Activated CD4-positive, alpha-beta T cell treated with anti-CD3 and anti-CD28 coated beads, Interleukin-2, amount 50 U/mL, for 48 hours (primary cell): ENCODE measurements around the gene NDUFS7.

Experiments
- DNase-seq, 2 experiments: peaks; one replicate each; pipeline ENCODE4 v3.0.0-alpha.2; 2020

The NDUFS7 gene

DNA sequence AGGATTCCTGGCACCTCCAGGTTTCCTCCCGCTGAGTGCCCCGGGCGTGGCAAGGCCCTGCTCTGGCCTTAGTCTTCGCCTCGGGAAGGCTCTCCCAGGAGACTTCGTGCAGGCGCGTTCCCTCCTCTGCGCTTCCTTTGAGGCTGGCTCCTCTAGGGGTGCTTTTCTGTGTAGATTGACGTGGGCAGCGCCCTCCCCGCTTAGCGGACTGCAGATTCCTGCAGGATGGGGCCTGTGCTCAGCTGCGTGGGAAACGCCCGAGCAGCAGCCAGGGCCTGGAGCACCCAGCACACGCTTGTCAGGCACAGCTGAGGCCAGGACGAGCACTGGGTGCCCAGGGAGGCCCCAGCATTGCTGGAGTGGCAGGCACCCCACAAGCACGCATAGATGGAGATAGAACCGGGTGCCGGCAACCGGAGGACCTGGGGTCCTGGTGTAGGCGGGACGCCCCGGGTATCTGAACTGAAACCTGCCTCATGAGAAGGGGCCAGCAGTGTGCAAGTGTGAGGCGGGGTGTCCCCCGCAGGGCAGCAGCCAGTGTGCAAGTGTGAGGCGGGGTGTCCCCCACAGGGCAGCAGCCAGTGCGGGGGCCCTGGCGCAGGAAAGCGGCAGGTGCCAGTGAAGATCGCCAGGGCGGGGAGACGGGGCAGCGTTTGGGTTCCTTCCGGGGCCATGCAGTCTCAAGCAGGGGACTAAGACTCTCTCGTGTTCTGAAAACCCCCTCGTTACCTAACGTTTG is 3.4 kb downstream of the NDUFS7 start:
- no peak for DNase-seq

DNA sequence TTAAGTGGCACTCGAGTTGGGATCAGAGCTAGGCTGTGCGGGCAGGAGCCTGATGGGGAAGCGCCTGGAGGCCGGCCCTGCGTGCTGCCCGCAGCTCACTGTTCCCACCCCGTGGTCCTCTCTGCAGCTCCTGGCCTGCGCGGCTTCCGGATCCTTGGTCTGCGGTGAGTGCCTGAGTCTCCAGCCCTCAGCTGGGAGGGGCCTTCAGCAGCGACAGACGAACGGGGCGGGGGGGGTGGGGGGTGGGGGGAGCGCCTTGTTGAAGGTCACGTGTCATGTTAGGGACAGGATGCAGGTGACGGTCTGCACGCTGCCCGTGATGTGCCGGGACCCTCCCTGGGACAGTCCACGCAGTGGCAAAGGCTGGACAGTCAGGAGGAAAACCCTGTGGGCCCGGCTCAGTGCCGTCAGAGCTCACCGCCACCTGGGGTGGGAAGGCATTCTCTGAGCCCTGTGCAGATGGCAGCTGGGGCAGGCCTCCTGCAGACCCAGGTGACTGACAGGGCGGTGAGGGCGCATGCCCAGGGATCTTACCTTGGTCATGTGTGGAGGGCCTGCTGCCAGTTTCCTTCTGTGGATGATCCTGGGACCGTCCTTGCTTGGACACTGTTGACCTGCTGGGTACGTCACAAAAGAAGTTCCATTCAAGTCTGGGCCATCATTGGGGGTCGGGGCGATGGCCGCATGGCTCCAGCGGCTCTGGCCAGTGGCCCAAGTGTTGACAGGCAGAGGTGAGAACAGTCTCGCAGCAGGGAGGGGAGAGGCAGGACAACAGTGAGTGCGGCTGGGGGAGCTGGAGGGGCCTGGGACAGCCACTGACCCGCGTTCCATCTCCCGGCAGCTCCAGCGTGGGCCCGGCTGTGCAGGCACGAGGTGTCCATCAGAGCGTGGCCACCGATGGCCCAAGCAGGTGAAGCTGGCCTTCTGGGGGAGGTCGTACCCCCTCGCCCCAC is 4.3 kb downstream of the NDUFS7 start:
- DNase-seq, result no peak

DNA sequence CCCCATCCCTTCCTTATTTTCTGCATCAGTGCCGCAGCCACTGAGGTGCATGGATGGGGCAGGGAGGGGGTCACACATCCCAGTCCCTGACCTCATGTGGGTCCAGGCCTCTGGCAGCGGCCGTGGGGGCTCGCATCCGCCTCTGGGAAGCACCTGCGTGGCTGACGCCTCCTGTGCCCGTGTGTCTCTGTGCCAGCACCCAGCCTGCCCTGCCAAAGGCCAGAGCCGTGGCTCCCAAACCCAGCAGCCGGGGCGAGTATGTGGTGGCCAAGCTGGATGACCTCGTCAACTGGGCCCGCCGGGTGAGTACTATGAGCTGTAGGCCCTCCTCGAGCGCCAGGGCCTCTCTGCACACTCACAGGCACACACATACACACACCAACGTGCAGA is 4.9 kb downstream of the NDUFS7 start:
- DNase-seq, result no peak

DNA sequence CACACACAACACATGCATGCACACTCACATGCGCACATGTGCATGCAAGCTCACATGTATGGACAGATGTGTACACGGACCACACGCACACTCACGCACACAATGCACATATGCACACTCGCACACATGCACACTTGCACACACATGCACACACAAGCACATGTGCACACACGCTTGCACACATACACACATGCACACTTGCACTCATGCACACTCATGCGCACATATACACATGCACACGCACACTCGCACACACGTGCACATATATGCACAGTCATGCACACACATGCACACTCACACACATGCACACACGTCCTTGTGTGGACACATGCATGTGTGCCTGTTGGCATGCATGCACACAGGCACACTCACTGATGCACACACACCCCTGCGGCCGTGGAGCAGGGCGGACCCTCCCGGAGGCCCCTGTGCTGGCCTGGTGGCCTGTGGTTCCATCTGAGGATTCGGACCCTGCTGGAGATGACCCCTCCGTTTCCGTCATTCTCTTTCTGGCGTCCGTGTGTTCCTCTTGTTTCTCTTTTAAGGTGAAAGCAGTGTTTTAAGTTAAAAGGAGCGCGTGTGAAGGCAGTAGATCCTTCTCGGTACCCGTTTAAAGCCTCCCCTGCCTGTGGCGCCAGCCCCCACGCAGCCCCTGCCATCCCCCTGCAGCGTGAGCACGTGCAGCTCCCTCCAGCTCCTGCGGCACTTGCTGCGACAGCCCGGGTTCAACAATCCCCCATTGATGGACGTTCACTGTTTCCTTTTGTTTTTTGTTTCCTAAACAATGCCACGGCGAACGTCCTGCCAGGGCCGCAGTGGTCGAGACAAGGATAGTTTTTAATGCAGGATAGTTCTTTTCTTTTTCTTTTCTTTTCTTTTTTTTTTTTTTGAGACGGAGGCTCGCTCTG is 5.6 kb downstream of the NDUFS7 start:
- DNase-seq, result no peak

DNA sequence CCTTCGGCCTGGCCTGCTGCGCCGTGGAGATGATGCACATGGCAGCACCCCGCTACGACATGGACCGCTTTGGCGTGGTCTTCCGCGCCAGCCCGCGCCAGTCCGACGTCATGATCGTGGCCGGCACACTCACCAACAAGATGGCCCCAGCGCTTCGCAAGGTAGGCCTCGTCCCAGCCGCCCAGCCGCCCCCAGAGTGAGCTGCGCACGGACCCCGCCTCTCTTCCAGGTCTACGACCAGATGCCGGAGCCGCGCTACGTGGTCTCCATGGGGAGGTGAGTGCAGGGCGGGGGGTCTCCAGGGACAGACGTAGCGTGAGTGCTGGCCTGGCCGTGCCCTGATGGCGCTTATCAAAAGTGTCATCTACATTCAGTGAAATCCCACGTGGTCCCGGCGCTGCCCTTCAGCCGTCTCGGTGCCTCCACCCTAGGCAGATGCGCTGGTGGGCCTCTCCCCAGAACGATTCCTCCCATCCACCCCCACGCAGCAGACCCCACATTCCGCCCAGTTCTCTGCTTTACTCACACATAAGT is 7.2 kb downstream of the NDUFS7 start:
- no peak for DNase-seq

DNA sequence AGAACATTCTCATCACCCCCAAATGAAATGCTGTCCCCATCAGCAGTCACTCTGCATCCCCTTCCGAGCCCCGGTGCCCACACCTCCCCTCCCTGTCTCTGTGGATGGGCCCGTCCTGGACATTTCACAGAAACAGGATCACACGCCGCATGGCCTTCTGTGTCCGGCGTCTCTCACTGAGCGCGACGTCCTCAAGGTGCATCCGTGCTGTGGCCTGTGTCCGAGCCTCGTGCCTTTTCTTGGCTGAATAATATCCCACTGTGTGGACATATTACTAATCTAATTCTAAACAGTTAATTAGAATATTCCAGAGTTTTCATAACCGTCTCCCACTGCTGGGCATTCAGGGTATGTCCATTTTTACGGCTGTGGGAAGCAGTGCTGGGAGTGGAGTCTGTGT is 8.7 kb downstream of the NDUFS7 start:
- DNase-seq, result no peak

DNA sequence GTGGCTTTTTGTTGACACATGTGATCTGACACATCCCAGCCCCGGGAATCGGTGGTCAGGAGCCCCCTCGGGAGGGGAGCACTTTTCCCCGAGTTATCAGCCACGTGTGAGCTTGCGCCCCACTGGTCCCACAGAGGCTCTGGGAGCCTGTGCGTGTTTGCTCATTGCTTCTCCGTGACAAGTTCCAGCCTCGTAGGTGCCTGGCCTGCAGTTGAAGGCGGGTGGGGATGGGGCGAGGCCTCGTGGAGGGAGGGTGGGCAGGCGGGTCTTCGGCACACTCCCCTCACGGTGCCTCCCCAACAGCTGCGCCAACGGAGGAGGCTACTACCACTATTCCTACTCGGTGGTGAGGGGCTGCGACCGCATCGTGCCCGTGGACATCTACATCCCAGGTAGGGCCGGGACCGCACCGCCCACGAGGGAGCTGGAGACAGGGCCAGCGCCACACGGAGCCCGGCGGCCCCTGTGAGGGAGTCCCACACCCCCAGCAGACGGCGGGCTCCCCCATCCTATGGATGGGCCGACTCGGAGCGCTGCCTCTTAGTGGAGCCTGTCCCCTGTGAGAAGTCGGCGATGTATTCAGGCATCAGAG is 9.3 kb downstream of the NDUFS7 start:
- no peak for DNase-seq

DNA sequence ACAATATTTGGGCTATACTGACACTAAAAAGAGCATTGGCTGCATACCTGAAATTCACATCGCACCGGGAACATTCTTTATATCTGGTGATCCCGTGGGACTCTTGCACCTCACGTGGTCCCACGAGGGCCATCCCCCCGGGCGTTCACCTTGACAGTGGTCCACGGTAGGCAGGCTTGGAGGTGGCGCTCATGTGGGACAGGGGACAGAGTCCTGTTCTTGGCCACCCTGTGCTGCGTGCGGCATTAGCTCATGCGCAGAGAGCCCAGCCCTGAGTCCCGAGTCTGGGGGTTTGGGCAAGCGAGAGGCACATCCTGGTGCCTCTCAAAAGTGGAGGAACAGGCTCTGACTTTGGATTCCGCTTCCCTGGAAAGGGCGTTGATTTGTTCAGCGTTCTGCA is 10.1 kb downstream of the NDUFS7 start:
- no peak for DNase-seq

DNA sequence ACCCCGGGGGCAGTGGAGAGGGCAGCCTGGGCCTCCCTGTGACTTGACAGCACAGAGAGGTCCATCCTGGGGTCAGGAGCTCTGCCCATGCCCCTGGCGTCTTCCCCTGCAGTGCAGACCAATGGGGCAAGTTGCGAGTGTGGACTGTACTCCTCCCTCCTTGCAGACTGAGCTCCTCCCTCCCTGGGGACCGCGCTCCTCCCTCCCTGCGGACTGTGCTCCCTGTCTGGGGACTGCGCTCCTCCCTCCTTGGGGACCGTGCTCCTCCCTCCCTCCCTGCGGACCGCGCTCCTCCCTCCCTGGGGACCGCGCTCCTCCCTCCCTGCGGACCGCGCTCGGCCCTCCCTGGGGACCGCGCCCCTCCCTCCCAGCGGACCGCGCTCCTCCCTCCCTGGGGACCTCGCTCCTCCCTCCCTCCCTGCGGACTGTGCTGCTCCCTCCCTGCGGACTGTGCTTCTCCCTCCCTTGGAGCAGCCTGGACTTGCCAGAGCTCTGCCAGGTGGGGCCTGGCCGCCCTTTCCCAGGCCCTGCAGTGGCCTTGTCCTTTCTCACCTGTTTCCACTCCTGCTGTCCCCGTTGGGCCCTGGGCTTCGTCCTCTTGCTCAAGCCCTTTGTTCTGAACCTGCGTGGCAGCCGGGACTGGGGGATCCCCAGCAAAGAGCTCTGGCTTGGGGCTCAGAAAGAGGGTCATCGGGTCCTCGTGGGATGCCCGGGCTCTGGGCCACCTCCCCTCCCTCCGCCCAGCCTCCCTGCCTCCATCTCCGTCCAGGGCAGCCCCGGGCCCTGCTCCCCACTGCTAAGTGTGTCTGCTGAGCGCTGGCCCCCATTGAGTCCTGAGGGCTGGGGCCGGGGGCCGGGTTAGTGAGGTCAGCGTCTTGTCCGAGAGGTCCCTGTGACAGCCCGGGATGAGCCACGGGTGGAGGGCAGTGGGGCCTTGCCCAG is 10.8 kb downstream of the NDUFS7 start:
- no peak for DNase-seq

DNA sequence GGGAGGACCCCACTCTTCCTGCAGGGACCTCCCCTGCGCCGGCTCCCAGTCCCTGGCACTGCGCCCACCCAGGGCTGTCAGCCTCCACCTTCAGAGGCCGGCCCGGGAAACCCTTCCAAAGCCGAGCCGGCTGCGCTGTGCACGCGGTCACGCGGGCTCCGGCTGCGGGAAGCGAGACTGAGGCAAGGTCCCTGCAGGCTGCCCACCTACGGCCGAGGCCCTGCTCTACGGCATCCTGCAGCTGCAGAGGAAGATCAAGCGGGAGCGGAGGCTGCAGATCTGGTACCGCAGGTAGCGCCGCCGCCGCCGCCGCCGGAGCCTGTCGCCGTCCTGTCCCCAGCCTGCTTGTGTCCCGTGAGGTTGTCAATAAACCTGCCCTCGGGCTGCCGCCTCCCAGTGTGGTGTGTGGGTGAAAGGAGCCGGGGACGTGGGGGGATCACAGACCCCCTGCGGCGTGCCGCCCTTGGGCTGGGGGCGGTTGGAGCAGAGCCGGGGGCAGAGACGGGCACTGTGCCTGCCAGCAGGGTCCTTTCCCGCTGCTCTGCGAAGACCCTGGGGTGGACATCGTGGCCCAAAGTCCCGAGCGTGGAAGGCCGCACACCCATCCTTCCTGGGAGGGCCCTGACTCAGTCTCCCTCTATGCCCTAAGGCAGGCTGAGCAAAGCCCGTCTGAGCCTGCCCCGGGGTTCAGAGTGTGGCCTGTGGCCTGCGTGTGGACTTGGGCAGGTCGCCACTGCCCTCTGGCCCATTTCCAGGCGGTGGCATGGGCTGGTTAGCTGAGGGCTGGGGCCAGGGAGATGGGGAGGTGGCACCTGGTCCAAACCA is 11.7 kb downstream of the NDUFS7 start:
- DNase-seq, result no peak

DNA sequence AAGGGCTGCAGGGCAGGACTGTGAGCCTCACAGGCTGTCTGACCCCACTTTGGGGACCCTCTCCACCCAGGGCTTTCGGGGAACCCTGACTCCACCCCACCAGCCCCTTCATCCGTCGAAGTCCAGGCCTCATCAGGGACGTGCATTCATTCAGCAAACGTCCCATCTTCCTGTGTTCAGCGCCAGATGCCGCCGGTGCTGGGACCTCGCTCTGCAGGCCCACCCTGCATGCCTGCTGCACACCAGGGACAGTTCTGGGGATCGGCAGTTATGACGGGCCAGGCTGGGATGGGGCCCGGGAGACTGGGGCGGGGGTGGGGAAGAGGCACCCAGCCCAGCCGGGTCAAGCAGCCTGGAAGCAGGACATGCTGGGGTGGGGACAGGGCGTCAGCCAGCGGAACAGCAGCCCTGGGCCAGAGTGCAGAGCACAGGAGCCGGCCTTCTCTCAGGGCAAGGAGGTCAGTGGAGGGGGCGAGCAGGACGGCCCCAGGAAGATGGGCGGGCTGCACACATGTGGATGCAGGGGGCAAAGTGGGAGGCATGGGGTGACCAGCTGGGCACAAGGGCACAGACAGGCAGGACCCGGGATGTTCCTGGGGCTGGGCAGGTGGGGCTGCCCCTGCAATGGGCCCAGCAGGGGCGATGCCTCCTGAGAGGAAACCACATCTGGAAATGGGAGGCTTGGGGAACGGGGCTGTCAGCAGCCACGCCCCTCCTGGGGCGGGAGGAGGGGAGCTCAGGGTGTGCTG is 12.5 kb downstream of the NDUFS7 start:
- no peak for DNase-seq

DNA sequence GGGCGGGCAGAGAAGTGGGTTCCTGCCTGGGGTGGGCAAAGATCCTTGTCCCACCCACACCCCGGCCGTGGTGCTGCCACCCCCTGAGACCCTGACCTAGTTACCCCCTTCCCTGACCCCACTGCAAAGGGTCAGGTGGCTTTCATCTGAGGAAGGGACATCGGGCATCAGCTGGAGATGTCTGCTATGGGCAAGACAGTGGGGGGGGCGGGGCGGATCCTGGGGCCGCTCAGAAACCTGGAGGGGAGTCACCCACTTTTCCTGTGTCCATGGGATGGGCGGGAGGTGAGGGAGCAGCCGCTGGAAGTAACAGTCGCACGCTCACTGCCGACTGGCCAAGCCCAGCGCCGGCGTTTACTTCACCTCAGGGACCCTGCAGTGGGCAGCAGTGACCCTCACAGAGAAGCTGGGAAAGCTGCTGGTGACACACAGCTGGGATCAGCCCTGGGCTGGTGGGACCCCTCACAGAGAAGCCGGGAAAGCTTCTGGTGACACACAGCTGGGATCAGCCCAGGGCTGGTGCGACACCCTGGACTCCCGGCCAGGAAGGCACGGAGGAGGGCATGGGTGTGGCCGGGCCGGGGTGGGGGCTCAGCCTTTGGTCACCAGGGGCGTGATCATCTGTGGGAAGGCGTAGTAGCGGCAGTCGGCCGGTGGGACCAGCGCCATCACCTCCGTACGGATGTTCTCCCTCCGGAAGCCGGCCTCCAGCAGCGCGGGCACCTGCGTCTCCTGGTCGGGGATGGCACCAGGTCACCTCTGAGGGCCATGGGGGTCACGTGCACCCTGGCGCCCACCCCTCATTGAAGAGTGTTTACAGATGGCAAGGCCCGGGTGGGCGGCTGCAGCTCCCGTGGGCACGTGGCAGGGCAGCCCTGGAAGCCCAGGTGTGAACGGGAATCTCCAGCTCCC is 13.3 kb downstream of the NDUFS7 start:
- DNase-seq, result no peak

DNA sequence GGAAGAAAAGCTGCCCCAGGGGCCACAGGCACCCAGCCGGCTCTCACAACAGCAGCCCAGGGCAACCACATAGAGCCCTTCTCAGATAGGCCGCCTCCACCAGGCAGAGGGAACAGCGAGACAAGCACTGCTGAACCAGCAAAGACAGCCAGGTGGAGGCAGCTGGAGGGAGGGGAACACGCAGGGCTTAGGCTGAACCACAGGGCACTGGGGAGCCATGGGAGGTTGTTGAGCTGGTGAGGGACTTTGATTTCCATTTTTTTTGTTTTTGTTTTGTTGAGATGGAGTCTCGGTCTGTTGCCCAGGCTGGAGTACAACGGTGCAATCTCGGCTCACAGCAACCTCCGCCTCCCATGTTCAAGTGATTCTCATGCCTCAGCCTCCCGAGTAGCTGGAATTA is 14.1 kb downstream of the NDUFS7 start:
- DNase-seq, result no peak

DNA sequence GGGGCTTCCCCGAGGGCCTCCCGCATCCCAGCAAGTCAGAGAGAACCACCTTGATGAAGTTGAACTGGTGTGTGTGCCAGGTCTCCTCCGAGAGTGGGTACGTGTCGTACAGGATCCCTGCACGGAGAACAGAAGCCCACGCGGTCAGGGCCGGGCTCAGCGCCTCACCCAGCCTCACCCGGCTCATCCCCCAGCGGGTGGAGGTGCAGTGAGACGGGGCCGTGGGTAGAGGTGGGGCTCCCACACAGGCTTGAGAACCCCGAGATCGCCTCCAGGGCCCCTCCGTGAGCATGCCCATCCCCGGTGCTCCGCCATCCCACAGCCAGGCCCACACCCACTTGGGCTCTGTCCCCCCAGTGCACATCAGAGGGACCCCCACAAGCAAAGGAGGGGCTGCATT is 15.4 kb downstream of the NDUFS7 start:
- DNase-seq, result no peak

DNA sequence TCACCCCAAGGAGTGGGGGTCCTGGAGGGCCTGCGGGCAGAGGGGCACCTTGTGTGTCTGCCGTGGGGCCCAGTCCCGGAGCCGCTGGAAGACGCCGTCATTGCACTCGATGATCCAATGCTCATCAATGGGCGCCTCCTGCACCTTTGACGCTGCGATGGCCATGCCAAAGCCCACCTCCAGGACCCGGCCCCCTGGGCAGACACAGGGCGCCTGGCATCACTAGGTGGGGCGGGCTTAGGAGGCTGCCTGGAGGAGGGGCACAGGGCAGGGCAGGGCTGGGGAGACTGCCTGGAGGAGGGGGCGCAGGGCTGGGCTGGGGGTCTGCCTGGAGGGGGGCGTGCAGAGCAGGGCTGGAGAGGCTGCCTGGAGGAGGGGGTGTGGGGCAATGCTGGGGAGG is 16.0 kb downstream of the NDUFS7 start:
- DNase-seq, result no peak

DNA sequence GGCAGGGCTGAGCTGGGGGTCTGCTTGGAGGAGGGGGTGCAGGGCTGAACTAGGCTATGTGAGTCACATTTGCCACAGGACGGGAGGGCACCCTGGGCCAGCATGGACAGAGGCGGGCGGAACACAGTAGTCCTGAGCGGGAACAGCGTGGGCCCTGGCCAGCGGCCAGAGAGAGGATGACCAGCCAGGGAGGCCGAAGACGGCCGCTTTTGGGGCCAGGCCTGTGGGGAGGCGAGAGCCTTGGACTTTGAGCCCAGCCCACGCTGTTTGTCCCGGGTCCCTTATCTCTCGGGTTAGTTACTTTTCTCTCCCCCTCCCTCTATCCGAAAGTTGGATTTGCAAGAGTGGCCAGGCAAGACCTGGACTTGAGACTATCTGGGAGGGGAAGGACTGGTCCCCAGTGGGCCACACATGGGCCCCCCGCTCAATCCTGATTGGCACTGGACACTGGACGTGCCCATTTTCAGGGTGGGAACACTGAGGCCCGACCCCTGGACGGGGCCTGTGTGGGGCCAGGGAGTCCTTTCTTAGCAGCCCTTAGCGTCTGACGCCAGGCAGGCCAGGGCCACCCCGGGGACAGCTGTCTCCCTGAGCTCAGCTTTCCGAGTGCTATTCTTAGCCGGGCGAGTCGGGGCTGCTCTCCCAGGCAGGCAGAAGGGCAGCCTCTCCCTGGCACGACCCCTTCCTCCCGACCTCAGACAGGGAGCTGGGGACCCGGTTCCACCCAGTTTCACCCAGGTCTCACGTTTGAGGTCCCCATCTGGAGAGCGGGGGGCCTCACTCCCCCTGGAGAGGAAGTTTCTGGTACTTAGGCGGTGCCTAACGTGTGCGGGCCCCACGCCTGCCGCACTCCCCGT is 16.8 kb downstream of the NDUFS7 start:
- no peak for DNase-seq

DNA sequence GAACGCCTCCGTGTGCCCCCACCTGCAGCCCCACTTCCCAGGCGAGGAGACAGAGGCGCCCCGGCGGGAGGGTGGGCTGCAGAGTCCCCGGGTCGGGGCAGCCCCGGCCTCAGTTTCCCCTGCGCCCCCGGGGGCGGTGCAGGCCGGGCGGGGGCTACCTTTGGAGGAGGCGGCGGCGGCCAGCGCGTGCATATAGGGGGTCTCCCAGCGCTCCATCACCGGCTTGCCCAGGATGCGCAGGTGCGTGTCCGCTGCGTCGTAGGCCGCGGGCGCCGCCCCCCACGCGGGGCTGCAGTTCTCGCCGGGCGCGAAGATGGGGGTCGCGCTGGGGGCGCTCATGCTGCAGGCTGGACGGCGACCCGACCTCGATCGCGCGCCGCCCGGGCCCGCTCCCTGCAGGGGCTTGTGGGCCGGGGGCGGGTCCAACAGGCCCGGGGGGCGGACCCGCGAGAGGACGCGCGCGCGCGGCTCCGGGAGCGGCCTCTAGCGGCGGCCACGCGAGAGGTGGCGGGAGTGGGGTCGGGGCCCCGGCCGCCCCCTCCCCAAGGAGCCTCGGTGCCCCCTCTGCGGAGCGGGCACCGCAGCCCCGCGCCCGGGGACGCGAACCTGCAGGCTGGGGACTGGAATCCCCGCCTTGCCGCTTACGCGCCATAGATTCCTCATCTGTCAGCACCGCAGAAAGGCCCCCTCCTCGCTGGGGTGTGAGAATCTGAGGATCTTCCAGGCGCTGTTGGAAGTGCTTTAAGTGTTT is 17.6 kb downstream of the NDUFS7 start, which contains the start of gene GAMT:
TSS of gene GAMT (minus strand) at position 405 of the 751 bp plus-strand sequence. CDS start at position 339, 66 bp downstream.
- DNase-seq, result peak; percentile 62 to 65
